IPS DF 6.9 (cell line): ENCODE data around the gene CBX5.
A peak's percentile ranks its signal among the peaks of the same experiment; 100 is the strongest.
"Not testable (repeated sequence)": the region's sequence is repeated elsewhere in the genome, so short reads cannot be mapped to it uniquely, and the experiment has no call there.

ENCODE experiments used
- DNase-seq: peaks from one replicate; pipeline ENCODE4 v3.0.0-alpha.2; 2013; ENCODE audit warnings: low read depth, low spot score
- H3K27ac ChIP-seq: one replicate; pipeline ENCODE4 v1.5.1; 2013; ENCODE audit warnings: low read length, control low read depth
- H3K27me3 ChIP-seq: 2 replicates; pipeline ENCODE4 v1.6.1; 2013; ENCODE audit warnings: mild to moderate bottlenecking, low read length; ENCODE audit not compliant: control insufficient read depth, insufficient read depth
- H3K36me3 ChIP-seq: 2 replicates; pipeline ENCODE4 v1.6.1; 2013; ENCODE audit warnings: low read length; ENCODE audit not compliant: control insufficient read depth, insufficient read depth
- H3K4me1 ChIP-seq: 2 replicates; pipeline ENCODE4 v1.6.1; 2013; ENCODE audit warnings: low read length; ENCODE audit not compliant: control insufficient read depth, insufficient read depth
- H3K4me3 ChIP-seq: 2 replicates; pipeline ENCODE4 v1.5.1; 2013; ENCODE audit warnings: mild to moderate bottlenecking, low read length
- H3K9me3 ChIP-seq: 2 replicates; pipeline ENCODE4 v1.6.1; 2013; ENCODE audit warnings: low read length, inconsistent platforms; ENCODE audit not compliant: control insufficient read depth, insufficient read depth
- WGBS: extraction: QIAGEN DNeasy Blood & Tissue Kit; methylation state at CpG from one replicate; pipeline ENCODE4 v1.1.7; 2013; ENCODE audit warnings: mixed read lengths, missing lambda C conversion rate; ENCODE audit not compliant: insufficient read length, insufficient coverage; 5-methylcytosine and 5-hydroxymethylcytosine counted together

Gene CBX5

DNA sequence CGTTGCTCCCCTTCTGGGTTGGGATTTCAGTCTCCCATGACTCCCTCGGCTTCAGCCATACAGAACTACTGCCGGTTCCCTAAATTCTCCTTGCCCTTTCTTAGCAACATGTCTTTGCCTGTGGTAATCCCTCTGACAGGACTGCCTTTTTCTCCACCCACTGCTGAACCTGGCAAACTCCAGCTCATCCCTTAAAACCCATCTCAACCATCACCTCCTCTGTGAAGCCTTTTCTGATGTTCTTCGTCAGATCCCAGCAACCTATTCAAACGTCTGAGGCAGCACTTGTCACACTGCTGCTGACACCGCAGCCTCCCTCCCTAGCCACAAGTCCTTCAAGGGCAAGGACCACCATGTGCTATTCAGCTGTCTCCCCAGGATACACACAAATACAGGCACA lies 80.9 kb downstream of the CBX5 start:
- peaks cover 3% of the 10 kb centered on the region for H3K27me3 ChIP-seq
- no peak for DNase-seq
- peaks cover 4% of the 10 kb centered on the region for H3K4me1 ChIP-seq
- H3K9me3 ChIP-seq = no peaks in the 10 kb centered on the region
- no peaks in the 10 kb centered on the region for H3K36me3 ChIP-seq
- no peak overlapping the region for H3K4me3 ChIP-seq
- H3K27ac ChIP-seq = no peak overlapping the region
- WGBS = no CpG with 5 or more reads among the region's 6 CpGs

DNA sequence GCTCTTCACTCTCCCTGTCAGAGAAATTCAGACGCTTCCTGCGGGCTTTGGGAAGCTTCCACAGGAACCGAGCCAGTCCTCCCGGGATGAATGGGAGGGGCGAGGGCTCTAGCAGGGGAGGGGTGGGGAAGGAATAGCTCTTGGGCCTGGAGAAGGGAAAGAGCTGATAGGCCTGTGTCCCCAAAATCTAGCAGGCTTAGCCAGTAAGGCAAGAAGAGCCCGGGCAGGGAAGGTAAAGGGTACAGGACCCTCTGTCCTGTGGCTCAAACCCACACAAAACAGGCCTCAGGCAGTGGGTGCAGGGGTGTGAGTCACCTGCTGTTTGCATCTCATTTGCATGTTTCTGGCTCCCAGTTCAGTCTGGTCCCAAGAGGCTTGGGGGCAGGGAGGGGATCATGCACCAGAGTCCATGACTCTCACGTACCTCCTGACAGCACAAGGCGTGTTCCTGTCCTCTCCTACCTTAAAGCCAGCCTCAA lies 82.5 kb downstream of the CBX5 start:
- no peak overlapping the region for H3K27ac ChIP-seq
- peaks cover 11% of the 10 kb centered on the region for H3K27me3 ChIP-seq
- DNase-seq = no peak
- H3K36me3 ChIP-seq = no peaks in the 10 kb centered on the region
- no peak overlapping the region for H3K4me3 ChIP-seq
- H3K4me1 ChIP-seq = peaks cover 4% of the 10 kb centered on the region
- H3K9me3 ChIP-seq = no peaks in the 10 kb centered on the region
- no CpG with 5 or more reads among the region's 8 CpGs for WGBS

DNA sequence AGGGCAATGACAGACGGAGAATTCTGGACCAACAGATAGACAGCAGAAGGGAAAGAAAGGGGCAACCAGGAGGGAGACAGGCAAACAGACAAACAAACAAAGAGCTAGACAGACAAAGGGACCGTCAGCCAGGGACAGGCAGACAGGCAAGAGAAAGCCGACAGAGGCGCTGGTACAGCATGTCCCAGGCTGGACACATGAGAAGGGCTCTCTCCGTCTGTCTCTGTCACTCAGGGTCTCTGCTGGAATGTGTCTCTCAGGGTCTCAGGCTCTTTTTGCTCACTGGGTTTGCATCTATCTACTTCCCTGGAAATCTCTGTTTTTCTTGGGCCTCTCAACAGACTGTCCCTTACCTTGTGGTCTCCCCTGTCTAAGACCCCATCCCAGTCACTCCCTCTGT lies 82.9 kb downstream of the CBX5 start:
- Histone ChIP-seq H3K27ac (no peak overlapping the region), H3K4me1 (peaks cover 4% of the 10 kb centered on the region), H3K4me3 (no peak overlapping the region), H3K36me3 (no peaks in the 10 kb centered on the region), H3K9me3 (no peaks in the 10 kb centered on the region), H3K27me3 (peaks cover 15% of the 10 kb centered on the region)
- DNase-seq = no peak
- no CpG with 5 or more reads among the region's 5 CpGs for WGBS

DNA sequence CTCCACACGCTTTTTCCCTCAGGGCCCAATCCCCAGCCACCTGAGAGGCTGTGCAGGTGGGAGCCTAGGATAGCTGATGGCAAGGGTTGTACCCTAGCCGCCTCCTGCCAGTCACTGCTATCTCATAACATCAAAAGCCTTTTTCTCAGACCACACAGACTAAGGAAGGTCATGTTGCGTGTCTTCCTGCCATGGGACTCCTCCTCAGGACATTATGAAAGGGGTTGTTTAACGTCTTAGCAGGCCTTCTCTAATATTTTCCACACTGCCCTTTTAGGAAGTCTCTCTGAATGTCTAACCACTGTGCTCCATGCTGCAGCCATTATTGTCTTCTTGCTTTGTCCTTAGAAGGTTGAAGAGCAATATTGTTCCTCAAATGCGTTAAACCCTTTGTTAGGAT lies 83.5 kb downstream of the CBX5 start:
- no peak for DNase-seq
- H3K9me3 ChIP-seq = no peaks in the 10 kb centered on the region
- no CpG with 5 or more reads among the region's 5 CpGs for WGBS
- H3K27me3 ChIP-seq = peaks cover 16% of the 10 kb centered on the region
- H3K4me3 ChIP-seq = no peak overlapping the region
- H3K36me3 ChIP-seq = no peaks in the 10 kb centered on the region
- H3K4me1 ChIP-seq = peaks cover 4% of the 10 kb centered on the region
- no peak overlapping the region for H3K27ac ChIP-seq

DNA sequence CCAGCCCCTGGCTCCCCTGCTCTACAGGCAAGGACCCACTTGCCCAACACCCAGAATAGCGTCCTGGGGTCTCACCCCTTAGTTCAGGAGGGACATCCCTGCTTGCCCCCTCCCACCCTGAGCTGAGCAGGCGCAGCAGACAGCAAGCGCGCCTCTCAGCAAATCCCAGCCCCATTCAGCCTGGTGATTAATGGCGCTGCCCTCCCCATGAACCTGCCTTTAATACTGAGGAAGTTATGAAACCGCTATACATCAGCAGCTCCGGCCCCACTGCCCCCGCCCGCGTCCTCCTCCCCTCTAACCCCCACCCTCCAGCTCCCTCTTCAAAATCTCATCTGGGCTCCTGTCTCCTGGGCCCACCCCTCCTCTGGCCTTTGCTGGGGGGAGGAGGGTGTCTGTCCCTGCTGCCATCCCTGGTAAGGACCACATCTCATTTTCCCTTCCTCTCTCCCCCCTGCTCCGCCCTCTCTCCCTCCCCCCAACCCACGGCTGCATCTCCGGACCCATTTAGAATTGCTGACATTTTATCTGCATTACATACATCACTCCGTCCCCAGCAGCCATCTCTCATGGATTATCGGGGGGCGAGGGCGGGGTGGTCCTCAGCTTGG lies 84.1 kb downstream of the CBX5 start:
- no peak for DNase-seq
- Histone ChIP-seq H3K4me1 (peaks cover 4% of the 10 kb centered on the region), H3K36me3 (no peaks in the 10 kb centered on the region), H3K4me3 (no peak overlapping the region), H3K9me3 (no peaks in the 10 kb centered on the region), H3K27me3 (peaks cover 16% of the 10 kb centered on the region), H3K27ac (no peak overlapping the region)
- no CpG with 5 or more reads among the region's 17 CpGs for WGBS

DNA sequence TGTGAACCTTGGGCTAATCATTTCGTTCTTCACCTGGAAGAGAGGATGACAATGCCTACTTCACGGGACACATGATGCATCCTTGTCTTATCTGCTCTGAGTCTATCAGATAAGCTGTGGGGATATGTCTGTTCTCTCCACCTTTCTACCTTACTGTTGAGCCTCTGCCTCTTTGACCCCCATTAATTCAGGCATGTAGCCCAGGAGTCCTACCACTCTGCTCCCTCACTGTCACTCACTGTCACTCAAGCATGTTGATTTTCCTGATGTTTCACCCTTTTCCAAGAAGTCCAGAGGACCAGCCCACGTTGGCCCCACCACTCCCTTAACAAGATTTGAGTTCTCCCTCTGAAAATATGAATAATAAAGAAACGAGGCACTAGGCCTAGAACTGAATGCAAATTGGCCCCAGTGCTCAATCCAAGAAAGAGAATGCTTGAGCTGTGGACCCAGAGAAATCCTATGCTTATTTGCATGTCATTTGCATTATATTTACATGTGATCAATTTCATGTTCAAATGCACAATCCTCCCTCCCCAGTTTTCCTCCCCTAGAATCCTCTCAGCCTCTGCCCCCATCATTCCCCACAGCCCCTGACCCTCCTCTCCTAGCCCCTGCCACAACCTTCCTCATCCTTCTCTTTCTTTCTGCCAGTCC lies 84.7 kb downstream of the CBX5 start:
- Histone ChIP-seq H3K4me3 (no peak overlapping the region), H3K9me3 (no peaks in the 10 kb centered on the region), H3K27me3 (peaks cover 16% of the 10 kb centered on the region), H3K36me3 (no peaks in the 10 kb centered on the region), H3K4me1 (peaks cover 4% of the 10 kb centered on the region), H3K27ac (no peak overlapping the region)
- no CpG with 5 or more reads among the region's 4 CpGs for WGBS
- no peak for DNase-seq

DNA sequence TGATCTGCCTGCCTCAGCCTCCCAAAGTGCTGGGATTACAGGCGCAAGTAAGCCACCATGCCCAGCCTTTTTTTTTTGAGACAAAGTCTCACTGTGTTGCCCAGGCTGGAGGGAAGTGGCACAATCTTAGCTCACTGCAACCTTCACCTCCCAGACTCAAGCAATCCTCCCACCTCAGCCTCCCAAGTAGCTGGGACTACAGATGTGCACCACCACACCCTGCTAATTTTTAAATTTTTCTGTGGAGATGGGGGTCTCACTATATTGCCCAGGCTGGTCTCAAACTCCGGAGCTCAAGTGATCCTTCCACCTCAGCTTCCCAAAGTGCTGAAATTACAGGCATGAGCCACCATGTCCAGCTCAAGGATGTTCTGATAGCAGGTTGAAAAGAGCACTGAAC lies 85.3 kb downstream of the CBX5 start:
- H3K27ac ChIP-seq, H3K36me3 ChIP-seq, DNase-seq, H3K4me3 ChIP-seq, H3K4me1 ChIP-seq, H3K9me3 ChIP-seq: not testable (repeated sequence)
- H3K27me3 ChIP-seq = peaks cover 16% of the 10 kb centered on the region
- WGBS = no CpG with 5 or more reads among the region's 2 CpGs

DNA sequence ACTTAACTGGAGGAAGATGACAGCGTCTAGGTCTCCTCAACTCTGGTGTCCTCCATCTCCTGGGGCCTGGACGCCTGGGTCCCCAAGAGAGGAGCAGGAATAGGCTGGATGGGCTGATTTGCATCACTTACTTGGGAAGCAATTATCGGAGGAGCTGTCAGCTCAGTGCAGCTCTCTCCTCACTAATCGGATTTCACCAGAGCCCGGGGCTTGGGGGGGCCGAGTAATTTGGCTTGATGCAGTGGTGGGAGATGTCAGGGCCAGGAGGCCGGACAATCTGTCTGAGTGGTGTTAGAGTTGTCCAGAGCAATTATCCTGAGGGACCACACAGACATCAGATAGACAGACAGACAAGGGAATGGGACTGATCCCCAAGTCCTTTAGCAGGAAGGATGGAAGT lies 86.5 kb downstream of the CBX5 start:
- Histone ChIP-seq H3K27ac (no peak overlapping the region), H3K4me1 (peaks cover 4% of the 10 kb centered on the region), H3K27me3 (peaks cover 16% of the 10 kb centered on the region), H3K4me3 (no peak overlapping the region), H3K36me3 (no peaks in the 10 kb centered on the region), H3K9me3 (no peaks in the 10 kb centered on the region)
- WGBS = no CpG with 5 or more reads among the region's 7 CpGs
- no peak for DNase-seq

DNA sequence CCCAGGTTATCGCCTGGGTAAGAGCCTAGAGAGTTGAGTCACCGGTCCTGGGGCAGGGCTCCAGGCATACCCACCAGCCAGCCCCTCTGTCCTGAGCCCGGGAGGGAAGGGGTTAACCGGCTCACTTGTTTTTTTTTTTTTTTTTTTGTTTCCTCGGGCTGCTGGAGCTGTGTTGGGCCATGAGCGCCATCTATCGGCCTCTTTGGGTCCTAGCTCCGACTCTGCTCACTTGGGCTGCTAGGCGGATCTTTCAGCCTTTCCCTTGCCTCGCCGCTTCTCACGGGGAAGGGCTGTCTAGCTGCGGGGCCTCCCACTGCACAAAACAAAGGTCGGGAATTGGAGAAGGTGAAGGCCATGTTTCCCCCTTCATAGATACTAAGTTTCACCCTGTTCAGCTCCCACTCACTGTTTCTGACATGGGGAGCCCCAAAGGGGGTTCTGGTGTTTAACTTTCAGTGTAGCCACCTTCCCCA lies 88.3 kb downstream of the CBX5 start:
- Histone ChIP-seq H3K27ac (no peak overlapping the region), H3K4me3 (no peak overlapping the region), H3K9me3 (no peaks in the 10 kb centered on the region), H3K27me3 (peaks cover 16% of the 10 kb centered on the region), H3K36me3 (no peaks in the 10 kb centered on the region), H3K4me1 (no peaks in the 10 kb centered on the region)
- WGBS = no CpG with 5 or more reads among the region's 14 CpGs
- peak; percentile 88 for DNase-seq

DNA sequence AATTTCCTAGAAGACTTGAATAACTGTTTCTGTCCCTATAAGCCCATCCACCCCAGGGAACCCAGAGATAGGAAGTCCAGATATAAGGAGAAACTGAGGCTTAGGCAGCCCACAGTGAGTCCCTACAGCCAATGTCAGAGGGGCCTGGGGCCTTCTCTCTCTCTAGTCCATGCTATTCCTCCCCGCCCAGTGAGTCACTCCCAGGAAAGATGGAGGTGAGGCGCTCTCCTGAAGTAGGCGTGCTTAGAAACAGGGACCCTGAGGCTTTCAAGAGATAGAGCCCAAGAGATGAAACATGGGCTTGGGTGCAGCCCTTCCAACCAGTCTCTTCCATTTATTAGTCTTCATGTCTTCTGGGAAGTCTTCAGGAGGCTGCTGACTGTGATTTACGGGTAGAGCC lies 88.8 kb downstream of the CBX5 start:
- no peaks in the 10 kb centered on the region for H3K4me1 ChIP-seq
- H3K27me3 ChIP-seq = peaks cover 14% of the 10 kb centered on the region; the same call in 1 of the 2 replicates
- DNase-seq = no peak
- WGBS = no CpG with 5 or more reads among the region's 4 CpGs
- no peaks in the 10 kb centered on the region for H3K9me3 ChIP-seq
- no peak overlapping the region for H3K27ac ChIP-seq
- no peak overlapping the region for H3K4me3 ChIP-seq
- H3K36me3 ChIP-seq = no peaks in the 10 kb centered on the region

DNA sequence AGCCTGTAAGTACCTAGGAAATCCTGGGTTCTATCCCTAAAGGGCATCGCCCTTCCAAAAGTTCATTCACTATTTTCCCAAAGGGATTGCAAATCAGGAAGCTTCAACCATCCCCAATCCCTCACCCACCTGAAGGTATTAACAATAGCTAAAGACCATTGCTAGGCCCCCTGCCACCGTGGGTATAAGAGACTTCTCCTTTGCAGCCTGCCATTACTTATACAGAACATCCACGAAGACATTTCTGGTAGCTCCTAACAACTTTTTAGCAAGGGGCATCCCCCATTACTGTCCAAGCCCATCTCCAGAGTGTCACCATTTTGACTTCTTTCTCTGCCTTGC lies 90.8 kb downstream of the CBX5 start:
- Histone ChIP-seq H3K4me3 (no peak overlapping the region), H3K36me3 (no peaks in the 10 kb centered on the region), H3K27me3 (peaks cover 14% of the 10 kb centered on the region; the same call in 1 of the 2 replicates), H3K4me1 (no peaks in the 10 kb centered on the region), H3K9me3 (no peaks in the 10 kb centered on the region), H3K27ac (no peak overlapping the region)
- DNase-seq = no peak
- no CpG with 5 or more reads among the region's 3 CpGs for WGBS
